GM19468 (cell line): ENCODE results near the gene CATSPER3.

Experiments used
- ATAC-seq: cut with Tn5 transposase; IDR thresholded peaks from one replicate; pipeline ENCODE4 v1.9.1; 2021; ENCODE audit warnings: mild to moderate bottlenecking, moderate library complexity, moderate number of reproducible peaks; ENCODE audit not compliant: unreplicated experiment; ENCODE audit errors: extremely low read depth

The CATSPER3 gene

DNA sequence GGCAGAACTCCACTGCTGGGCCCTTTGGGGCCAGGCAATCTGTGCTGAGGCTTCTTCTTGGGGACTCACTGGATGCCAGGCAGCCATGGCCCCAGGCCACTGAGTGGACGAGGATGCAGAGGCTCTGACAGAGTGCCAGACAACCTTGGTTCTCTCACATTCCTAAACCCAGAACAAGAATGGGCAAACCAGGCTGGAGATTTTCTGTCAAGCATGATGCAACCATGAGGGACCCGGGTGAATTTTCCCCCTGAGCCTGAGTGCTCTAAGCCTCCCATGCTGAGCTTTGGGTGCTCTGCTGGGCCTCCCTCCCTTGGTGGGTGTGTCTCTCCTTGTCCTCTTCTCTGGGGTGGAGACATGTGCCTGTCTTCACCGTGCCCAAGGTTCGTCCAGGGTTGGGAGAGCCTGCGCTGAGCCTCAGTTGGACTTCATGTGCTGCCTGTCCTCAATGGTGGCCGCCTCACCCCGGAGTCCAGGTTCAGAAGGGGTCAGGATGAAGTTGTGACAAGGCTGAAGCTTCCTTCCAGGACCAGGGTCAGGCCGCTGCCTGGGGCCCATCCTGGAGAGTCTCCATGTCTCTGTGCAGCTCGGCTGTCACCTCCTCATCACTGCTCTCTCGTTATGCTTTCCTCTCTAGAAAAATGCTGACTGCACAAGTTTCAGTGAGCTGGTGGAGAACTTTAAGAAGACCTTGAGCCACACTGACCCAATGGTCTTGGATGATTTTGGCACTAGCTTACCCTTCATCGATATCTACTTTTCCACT is 42.2 kb downstream of the CATSPER3 start:
- no peak for ATAC-seq

DNA sequence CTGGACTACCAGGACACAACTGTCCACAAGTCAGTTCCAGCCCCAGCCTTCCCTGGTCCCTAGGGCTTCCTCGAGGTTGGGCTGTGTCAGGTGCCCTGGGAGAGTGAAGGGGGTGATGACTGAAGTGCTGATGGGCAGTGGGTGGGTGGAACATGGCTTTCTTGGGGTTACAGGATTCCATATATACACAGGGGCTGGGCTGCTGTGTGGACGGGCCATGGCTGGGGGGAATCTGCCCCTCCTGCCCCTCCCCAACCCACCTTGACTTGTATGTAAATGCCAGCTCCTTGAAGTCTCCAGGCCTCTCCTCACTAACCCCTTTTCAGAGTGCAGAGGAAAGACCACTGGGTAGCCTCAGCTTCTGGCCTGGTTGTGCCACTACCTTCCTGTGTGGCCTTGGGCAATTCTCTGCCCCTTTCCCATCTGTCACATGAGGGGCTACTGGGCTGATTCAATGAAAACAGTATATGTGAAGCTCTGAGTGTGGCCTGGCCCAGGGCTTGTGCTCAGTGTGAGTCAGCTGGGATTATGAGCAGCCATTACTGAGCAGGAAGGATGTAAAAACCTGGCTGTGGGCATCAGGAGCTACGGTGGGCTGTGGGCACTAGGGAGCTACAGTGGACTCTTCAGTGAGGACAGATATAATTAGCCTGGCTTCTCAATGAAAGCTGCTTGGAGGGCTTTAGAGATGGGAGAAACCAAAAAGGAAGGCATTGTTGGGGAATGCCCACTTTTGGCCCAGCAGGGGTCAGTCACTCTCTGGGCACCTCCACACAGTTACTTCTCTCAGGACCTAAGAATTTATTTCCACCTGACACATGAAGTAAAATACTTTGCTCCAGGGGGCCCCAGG is 43.0 kb downstream of the CATSPER3 start:
- ATAC-seq = no peak

DNA sequence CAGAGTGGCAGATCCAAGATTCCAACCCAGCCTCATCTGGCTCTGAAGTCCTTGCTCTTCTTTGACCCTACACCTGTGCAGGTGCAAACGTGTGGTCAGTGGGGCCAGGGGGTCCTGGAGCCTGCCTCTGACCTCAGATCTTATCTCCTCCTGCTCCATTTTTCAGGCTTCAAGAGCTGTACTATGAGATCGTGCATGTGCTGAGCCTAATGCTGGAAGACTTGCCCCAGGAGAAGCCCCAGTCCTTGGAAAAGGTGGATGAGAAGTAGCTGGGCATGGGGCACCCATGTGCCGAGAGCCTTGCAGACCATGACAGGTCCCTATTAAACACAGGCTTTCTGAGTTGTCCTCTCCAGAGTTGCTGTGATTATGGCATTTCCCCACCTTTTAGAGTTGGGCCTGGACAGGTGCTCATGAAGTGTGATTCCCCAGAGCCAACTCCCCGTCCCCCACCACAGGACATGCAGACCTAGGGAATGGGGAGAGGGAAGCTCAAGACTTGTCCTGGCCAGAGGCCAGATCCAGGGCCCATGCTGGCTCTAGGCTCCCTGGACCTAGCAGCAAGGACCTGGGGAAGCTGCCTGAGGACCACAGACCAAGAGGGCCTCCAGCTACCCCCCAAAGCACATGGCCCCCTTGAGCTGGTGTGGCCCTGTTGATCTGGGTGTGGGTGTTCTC is 43.8 kb downstream of the CATSPER3 start:
- ATAC-seq = no peak

DNA sequence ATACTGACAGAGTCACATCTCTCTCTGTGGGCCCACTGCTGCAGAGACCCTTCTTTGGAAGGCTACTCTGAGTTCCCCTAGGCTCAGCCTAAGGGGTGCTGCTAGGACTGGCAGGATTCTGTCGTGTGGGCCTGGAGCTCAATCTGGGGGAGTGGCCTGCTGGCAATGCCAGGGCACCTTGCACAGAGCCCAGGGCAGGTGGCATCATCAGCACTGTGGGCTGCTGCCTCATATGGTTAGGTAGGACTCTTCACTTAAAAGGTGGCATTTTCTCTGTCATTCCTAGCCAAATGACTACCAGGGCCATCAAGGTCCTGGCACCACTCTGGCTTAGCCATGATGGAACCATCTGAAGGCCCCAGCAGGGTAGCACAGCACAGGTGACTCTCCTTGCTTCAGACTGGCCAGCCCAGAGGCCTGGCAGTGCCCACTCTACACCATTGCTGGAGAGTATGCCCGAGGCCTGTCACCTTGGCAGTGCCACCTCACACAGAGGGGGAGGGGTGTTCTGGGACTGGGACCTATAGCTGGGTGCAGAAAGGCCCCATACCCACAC is 44.4 kb downstream of the CATSPER3 start:
- ATAC-seq = no peak

DNA sequence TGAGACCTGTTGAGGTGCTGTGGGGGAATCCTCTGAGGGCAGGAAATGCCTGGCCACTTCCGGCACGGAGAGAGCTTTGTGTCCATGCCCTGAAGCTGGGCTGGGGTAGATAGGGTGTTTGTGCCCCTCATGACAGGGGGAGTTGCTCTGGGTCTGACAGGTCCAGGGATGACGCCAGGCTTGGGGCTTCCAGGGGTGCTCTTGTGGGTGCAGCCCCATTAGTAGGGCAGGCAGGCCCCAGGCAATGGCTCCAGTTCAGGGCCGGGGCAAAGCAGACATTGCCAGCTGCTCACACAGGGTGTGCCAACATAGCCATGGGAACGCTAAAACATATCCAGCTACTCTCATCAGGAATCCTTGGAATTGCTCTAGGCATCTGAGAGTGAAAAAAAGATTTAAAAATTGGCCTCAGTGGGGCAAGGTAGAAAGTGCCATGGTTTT is 45.3 kb downstream of the CATSPER3 start:
- no peak for ATAC-seq

DNA sequence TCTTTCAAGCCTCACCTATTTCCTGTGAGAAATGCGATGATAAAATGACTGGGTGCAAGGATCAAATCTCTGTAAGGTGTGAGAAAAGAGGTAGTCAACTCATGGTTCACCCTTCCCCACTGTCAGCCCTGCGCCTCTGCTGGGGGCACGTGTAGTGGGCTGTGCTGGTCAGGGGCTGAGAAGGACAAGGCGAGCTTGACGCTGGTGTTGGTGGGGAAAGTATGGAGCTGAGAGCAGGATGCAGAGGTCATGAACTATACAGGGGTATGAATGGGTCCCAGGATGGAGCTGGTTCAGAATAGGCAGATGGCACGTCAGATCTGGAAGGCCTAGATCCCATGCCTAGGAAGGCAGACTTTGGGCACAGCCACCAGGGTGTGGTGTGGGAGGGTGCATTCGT is 45.7 kb downstream of the CATSPER3 start:
- no peak for ATAC-seq

DNA sequence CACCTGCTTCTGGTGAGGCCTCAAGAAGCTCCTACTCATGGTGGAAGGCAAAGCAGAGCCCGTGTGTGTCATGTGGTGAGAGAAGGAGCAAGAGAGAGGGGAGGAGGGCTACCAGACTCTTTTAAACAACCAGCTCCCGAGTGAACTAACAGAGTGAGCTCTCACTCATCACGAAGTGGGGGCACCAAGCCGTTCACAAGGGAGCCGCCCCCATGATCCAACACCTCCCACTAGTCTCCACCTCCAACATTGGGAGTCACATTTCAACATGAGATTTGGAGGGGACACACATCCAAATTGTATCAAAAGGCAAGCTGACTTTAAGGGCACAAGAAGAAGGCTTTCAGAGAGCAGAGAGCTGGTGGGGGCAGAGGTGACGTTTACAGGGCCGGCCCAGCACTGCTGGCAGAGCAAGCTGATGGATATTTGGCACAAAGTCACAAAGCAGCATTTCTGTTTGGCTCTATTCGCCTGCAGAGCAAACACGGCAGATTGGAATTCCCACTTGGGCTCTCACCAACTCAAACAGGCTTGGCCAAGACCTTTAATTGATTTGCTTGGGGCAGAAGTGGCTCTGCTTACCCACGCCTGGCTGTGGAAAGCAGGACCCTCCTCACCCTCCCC is 46.4 kb downstream of the CATSPER3 start:
- no peak for ATAC-seq

DNA sequence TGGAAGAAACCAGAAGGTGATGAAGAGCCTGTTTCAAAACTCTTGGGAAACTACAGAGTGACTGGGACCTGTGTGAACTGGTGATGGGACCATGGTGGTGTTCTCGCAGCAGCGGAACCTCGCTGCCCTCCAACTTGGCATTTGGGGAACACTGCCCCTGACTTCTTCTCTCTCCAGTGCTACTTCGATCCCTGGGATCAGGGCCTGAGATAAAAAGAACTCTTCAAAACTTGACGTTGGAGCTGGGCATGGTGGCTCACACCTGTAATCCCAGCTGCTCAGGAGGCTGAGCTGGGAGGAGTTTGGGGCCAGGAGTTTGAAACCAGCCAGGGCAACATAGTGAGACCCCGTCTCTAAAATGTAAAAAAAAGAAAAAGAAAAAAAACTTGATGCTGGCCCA is 48.2 kb downstream of the CATSPER3 start:
- no peak for ATAC-seq

DNA sequence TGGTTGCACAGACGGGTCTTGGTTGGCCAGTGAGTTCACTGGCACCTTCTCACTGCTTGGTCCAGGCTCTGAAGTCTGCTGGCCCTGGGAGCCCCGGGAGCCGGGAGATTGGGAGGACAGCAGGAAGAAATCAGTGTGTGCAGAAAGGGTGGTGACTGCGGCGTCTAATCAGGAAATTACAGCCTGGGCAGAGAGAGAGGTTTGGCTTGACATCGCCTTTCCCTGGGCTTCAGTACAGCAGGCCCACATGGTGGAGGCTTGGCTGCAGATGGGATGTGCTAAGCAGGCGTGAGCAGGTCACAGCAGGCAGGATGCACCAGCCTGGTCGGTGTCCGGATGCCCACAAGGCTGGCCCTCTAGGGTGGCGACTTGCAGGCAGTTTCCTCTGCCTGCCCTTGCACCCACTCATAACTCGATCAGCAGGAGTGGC is 49.2 kb downstream of the CATSPER3 start:
- ATAC-seq = no peak

DNA sequence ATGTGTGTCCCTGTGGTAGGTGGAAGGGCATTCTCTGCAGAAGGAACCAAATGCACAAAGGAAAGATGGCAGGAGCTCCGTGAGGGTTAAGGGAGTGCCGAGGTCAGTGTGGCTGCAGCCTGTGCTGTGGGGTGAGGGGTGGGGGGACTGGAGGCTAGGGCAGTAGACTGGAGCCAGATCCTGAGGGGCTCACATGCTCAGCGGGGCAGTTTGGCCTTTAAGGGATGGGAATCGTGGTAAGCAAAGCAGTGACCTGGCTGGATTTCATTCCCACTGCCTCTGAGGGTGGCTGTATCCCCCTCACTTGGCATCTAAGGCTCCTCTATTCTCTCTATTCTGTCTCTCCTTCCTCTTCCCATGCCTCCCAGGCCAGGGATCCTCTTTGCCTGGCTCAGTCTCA is 50.8 kb downstream of the CATSPER3 start:
- no peak for ATAC-seq

DNA sequence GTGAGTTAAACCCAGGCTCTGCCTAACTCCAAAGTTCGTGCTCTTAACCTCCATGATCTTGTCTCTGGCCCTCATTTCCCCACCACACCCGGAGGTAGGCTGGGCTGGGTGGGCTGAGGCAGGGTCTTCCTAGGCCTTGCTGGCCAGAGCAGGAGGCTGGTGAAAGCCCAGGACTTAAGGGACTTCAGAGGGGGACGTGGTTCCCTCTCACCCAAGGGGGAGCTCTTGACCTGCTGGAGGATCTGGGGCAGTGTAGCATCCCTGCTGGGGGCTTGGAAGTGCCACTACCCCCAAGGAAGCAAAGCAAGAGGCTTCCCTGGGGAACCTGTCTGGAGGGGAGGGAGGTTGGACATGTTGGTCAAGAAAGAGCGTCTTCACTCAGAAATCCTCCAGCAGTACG is 51.6 kb downstream of the CATSPER3 start:
- no peak for ATAC-seq

DNA sequence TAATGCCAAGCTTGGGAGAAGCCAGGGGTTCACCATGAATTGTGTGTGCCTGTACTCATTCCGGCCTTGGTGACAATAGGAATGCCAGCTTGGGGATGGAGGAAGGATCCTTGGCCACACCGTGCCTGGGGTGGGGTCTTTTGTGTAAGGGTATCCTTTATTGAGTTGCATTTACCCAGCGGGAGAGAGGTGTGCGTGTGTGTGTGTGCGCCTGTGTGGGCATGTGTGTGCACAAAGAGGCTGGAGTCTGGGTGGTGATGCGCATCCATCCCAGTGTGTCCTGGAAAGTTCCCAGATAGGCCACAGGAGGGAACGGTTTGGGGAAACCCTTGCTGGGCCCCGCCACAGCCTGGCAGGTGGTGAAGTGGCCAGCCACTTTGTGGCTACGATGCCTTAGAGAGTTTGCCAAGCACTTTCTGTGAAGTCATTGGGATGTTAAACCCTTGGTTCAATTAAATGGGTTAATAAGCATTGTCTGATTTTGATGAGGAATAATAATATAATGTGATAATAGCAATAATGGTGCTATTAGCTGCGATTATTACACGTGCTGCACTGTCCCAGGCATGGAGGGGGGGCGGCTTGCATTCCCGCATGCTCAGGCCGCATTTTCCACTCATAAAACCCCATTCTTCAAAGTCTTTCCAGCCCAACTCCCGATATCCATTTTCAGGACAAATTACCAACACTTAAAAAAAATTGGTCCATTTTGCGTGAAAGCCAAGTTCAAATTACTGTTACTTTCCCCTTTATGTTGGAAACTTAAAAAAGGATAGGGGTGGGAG is 52.6 kb downstream of the CATSPER3 start:
- no peak for ATAC-seq

DNA sequence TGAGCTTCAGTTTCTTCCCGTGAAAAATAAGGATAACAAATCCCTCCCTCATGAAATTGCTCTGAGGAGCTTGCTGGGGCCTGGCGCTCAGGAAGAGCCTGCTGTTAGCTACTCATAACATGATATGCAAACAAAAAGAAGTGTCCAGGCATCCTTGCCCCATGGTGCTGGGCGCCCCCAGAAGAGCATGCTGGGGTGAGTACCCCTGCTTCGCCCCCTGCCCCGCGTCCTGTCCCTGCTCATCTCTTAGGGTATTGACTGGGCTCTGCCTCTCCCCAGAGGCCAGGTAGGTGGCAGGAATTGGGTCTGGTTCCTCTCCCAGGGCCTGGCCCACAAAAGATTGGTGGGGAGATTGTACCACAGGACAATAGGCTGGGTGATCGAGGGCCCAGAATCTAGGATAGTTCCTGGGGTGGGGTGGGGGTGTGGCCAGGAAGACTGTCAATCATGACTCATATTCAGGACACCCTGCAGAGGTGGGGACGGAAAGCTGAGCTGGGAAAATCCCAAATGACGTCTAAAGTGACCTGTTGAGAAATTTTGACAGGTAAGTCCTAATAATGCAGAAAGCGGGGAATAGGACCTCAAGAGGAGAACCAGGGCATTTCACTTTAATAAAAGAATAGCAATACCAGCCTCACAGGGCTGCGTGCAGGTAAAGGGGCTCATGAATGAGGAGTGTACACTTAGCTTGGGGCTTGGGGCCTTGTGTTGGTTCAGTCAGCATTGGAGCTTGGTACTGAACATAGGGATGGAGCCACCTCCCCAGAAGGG is 57.4 kb downstream of the CATSPER3 start:
- no peak for ATAC-seq

DNA sequence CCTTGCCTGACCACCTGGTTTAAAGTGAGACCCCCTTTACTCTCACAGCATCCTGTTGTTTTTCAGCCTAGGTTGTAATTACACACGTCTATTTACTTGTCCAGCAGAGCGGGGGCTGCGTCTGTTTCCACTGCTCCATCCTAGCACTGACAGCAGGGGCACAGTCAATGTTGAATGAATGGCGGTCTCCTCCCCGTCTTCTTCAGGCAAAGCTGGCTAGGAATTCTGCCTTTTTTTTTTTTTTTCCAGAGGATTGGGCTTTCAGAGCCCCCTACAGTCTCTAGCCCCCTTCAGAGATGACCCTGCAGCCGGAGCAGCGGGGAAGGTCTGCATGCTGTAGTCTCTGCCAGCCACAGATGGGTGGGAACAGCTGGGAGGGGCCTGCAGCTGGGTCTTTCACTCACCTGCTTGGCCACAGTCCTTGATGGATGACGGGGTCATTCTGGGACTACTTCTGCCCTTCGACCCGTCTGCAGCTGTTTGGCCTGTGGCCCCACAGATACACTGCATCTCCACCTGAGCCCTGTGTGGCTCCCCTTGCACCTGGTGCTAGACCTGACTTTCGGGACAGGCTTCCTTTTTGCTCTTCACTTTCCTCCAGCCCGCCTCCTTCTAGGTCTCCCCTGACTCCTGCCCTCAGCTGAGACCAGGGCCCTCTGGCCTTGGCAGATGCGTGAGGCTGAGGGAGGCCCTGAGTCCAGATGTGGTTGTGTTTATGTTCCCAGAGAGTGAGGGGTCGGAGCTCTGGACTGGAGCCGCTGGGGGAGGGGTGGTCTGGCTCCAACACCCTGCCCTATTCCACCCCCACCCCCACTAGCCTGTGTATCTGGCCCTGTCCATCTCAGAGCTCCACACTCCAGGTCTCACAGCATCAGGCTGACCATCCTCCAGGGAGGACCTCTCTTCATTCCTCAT is 58.3 kb downstream of the CATSPER3 start:
- no peak for ATAC-seq

DNA sequence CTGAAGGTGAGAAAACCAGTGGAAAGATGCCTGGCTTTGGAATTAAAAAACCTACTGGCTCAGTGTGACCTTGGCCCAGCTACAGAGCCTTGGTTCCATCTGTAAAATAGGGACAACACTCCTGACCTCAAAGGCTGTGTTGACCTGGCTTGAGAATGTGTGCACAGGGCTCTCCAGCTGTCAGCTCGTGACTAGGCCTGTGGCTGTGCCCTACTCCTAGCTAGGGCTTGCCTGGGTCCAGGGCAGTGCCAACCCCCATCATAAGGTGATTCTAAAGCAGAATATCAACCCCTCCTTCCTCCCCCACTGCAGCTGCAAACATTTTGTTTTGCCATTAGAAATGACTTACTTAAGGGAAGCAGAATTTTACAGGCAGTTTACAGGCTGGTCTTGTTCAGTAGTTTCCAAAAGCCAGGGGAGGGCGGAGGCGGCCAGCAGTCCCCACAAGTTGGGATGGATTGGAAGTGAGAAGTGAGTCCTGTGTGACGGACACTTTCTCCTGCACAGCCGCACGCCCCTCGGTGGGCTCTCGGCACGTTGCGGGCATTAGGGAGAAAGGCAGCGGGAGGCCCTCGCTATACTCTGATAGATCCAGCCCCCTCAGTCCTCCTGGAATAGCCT is 59.0 kb downstream of the CATSPER3 start:
- ATAC-seq = no peak

DNA sequence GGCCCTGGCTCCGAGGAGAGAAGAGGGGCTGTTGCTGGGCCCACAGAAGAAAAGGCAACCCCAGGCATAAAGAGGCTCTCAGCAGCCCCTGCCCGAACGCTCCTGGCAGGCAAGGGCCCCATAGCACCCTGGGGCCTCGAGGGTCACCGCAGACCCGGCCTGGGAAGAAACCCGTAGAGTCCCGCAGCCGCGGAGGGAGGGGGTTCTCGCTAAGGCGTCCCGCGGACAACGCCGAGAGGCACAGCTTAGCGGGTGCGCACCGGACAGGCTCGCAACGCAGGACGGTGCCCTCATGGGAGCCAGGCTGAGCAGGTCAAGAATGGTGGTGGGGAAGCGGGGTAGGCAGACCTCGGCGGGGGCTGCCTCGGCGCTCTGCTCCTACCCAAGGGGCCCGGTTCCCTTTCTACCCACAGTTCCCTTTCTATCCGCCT is 59.6 kb downstream of the CATSPER3 start:
- no peak for ATAC-seq
